Activated T-helper 2 cell treated with anti-CD3 and anti-CD28 coated beads, Interferon-gamma antibody, Interleukin-2, Interleukin-4, amounts not matched to agents 10 μg/mL and 5 μg/mL and 100 μg/mL, durations not matched to agents 14 hours and 24 hours and 36 hours (primary cell): ENCODE results near the gene AIRE. TPM values are rescaled to one million over a fixed set of nuclear protein-coding genes. Genes with fewer than 3 reads are reported as not detected.

Source experiments
- DNase-seq: peaks from one replicate; pipeline ENCODE4 v3.0.0; 2021; ENCODE audit warnings: low spot score
- H3K27ac Mint-ChIP-seq: one replicate; pipeline ENCODE4 v1.8.0; 2021; ENCODE audit warnings: mixed read lengths
- H3K27me3 Mint-ChIP-seq: one replicate; pipeline ENCODE4 v1.8.0; 2021; ENCODE audit warnings: low read depth, mixed read lengths
- H3K36me3 Mint-ChIP-seq: one replicate; pipeline ENCODE4 v1.8.0; 2021; ENCODE audit warnings: low read depth, mixed read lengths
- H3K4me1 Mint-ChIP-seq: one replicate; pipeline ENCODE4 v1.8.0; 2021; ENCODE audit warnings: low read depth, mixed read lengths
- H3K4me3 Mint-ChIP-seq: one replicate; pipeline ENCODE4 v1.8.0; 2021; ENCODE audit warnings: low read depth, mild to moderate bottlenecking, moderate library complexity, mixed read lengths
- H3K9me3 Mint-ChIP-seq: one replicate; pipeline ENCODE4 v1.8.0; 2021; ENCODE audit warnings: mixed read lengths
- intact Hi-C: fragments of 100-400 bp; cut with micrococcal nuclease; formaldehyde crosslinking; loops from one replicate; pipeline ENCODE4 v1.15.1; 2023
- total RNA-seq: library from RNA; stranded (reverse); gene quantifications from 2 replicates; pipeline ENCODE4 v1.2.3, GENCODE V29; 2022

The AIRE gene
- total RNA-seq, 1 donor from 2014 or later: not detected

- intact Hi-C loops: no loop called here
- H3K36me3 Mint-ChIP-seq: peaks cover 27% of the 10 kb centered on the region
Measured at GRCh38 chr21:44320847-44321246, 35.2 kb downstream of the AIRE start.

GRCh38 chr21:44321846-44322450, 36.3 kb downstream of the AIRE start:
- intact Hi-C loops: no loop called here
- H3K4me3 Mint-ChIP-seq: no peak overlapping the region
- no peaks in the 10 kb centered on the region for H3K27me3 Mint-ChIP-seq
- no peaks in the 10 kb centered on the region for H3K4me1 Mint-ChIP-seq
- DNase-seq: no peak
- peaks cover 23% of the 10 kb centered on the region for H3K36me3 Mint-ChIP-seq
- H3K9me3 Mint-ChIP-seq: no peaks in the 10 kb centered on the region
- H3K27ac Mint-ChIP-seq: no peak overlapping the region

More at GRCh38 chr21:44320847-44321246, 35.2 kb downstream of the AIRE start:
- no peak for DNase-seq
- H3K27me3 Mint-ChIP-seq: no peaks in the 10 kb centered on the region
- H3K27ac Mint-ChIP-seq: no peak overlapping the region
- no peak overlapping the region for H3K4me3 Mint-ChIP-seq
- no peaks in the 10 kb centered on the region for H3K4me1 Mint-ChIP-seq
- no peaks in the 10 kb centered on the region for H3K9me3 Mint-ChIP-seq

GRCh38 chr21:44322621-44323325, 37.1 kb downstream of the AIRE start:
- Mint-ChIP-seq H3K27ac (no peak overlapping the region), H3K27me3 (no peaks in the 10 kb centered on the region), H3K4me1 (no peaks in the 10 kb centered on the region), H3K36me3 (peaks cover 26% of the 10 kb centered on the region), H3K9me3 (no peaks in the 10 kb centered on the region), H3K4me3 (no peak overlapping the region)
- intact Hi-C loops: no loop called here
- no peak for DNase-seq

- no peaks in the 10 kb centered on the region for H3K9me3 Mint-ChIP-seq
- H3K36me3 Mint-ChIP-seq: peaks cover 23% of the 10 kb centered on the region
- intact Hi-C loops: no loop called here
- H3K4me3 Mint-ChIP-seq: no peak overlapping the region
- no peak overlapping the region for H3K27ac Mint-ChIP-seq
- no peak for DNase-seq
- no peaks in the 10 kb centered on the region for H3K27me3 Mint-ChIP-seq
- no peaks in the 10 kb centered on the region for H3K4me1 Mint-ChIP-seq
Measured at GRCh38 chr21:44323591-44323990, 37.9 kb downstream of the AIRE start.

- Mint-ChIP-seq H3K27ac (no peak overlapping the region), H3K4me3 (no peak overlapping the region), H3K4me1 (no peaks in the 10 kb centered on the region), H3K27me3 (no peaks in the 10 kb centered on the region), H3K9me3 (no peaks in the 10 kb centered on the region), H3K36me3 (peaks cover 23% of the 10 kb centered on the region)
- intact Hi-C loops: no loop called here
- no peak for DNase-seq
Measured at GRCh38 chr21:44324106-44324853, 38.6 kb downstream of the AIRE start.

- DNase-seq: no peak
- Mint-ChIP-seq H3K4me1 (no peaks in the 10 kb centered on the region), H3K27ac (no peak overlapping the region), H3K4me3 (no peak overlapping the region), H3K36me3 (peaks cover 20% of the 10 kb centered on the region), H3K27me3 (no peaks in the 10 kb centered on the region), H3K9me3 (no peaks in the 10 kb centered on the region)
- intact Hi-C loops: no loop called here
Measured at GRCh38 chr21:44324854-44325107, 39.1 kb downstream of the AIRE start.

- H3K9me3 Mint-ChIP-seq: no peaks in the 10 kb centered on the region
- H3K4me1 Mint-ChIP-seq: no peaks in the 10 kb centered on the region
- H3K27ac Mint-ChIP-seq: no peak overlapping the region
- H3K36me3 Mint-ChIP-seq: peaks cover 20% of the 10 kb centered on the region
- no peaks in the 10 kb centered on the region for H3K27me3 Mint-ChIP-seq
- H3K4me3 Mint-ChIP-seq: no peak overlapping the region
- DNase-seq: no peak
- intact Hi-C loops: no loop called here
Measured at GRCh38 chr21:44325386-44326271, 40.0 kb downstream of the AIRE start.

GRCh38 chr21:44326272-44326647, 40.6 kb downstream of the AIRE start:
- no peak overlapping the region for H3K27ac Mint-ChIP-seq
- intact Hi-C loops: no loop called here
- no peaks in the 10 kb centered on the region for H3K9me3 Mint-ChIP-seq

GRCh38 chr21:44326716-44327602, 41.3 kb downstream of the AIRE start:
- DNase-seq: no peak
- Mint-ChIP-seq H3K4me3 (no peak overlapping the region), H3K36me3 (peaks cover 16% of the 10 kb centered on the region), H3K27me3 (no peaks in the 10 kb centered on the region), H3K9me3 (no peaks in the 10 kb centered on the region), H3K27ac (no peak overlapping the region), H3K4me1 (no peaks in the 10 kb centered on the region)
- intact Hi-C loops: no loop called here

More at GRCh38 chr21:44326272-44326647, 40.6 kb downstream of the AIRE start:
- no peaks in the 10 kb centered on the region for H3K4me1 Mint-ChIP-seq
- DNase-seq: no peak
- H3K36me3 Mint-ChIP-seq: peaks cover 20% of the 10 kb centered on the region
- no peaks in the 10 kb centered on the region for H3K27me3 Mint-ChIP-seq
- H3K4me3 Mint-ChIP-seq: no peak overlapping the region

GRCh38 chr21:44327603-44327974, 41.9 kb downstream of the AIRE start:
- Mint-ChIP-seq H3K9me3 (no peaks in the 10 kb centered on the region), H3K27ac (no peak overlapping the region), H3K27me3 (no peaks in the 10 kb centered on the region), H3K4me1 (no peaks in the 10 kb centered on the region), H3K36me3 (peaks cover 16% of the 10 kb centered on the region), H3K4me3 (no peak overlapping the region)
- DNase-seq: no peak
- intact Hi-C loops: no loop called here

- DNase-seq: no peak
- H3K4me3 Mint-ChIP-seq: no peak overlapping the region
- no peaks in the 10 kb centered on the region for H3K9me3 Mint-ChIP-seq
Measured at GRCh38 chr21:44328242-44328895, 42.7 kb downstream of the AIRE start.

More at GRCh38 chr21:44328242-44328895, 42.7 kb downstream of the AIRE start:
- intact Hi-C loops: no loop called here
- no peaks in the 10 kb centered on the region for H3K4me1 Mint-ChIP-seq
- H3K27me3 Mint-ChIP-seq: no peaks in the 10 kb centered on the region
- H3K27ac Mint-ChIP-seq: no peak overlapping the region
- H3K36me3 Mint-ChIP-seq: peaks cover 11% of the 10 kb centered on the region
